H9 (cell line): Measurements from ENCODE around the gene NUDT8. TPM values are rescaled to one million over a fixed set of nuclear protein-coding genes. Genes with fewer than 3 reads are reported as not detected.

Experiments
- DNase-seq: peaks from one replicate; pipeline ENCODE4 v3.0.0-alpha.2; 2017
- H2AFZ ChIP-seq: one replicate; pipeline ENCODE4 v1.6.1; 2013; ENCODE audit warnings: mild to moderate bottlenecking, low read length, control low read depth, moderate library complexity
- H2AK5ac ChIP-seq: 2 replicates; pipeline ENCODE4 v1.6.1; 2013; ENCODE audit warnings: low read length, control low read depth, mixed read lengths; ENCODE audit not compliant: insufficient read length
- H2BK120ac ChIP-seq: one replicate; pipeline ENCODE4 v1.6.1; 2013; ENCODE audit warnings: low read depth, mild to moderate bottlenecking, low read length, control low read depth, inconsistent platforms; ENCODE audit not compliant: poor library complexity, severe bottlenecking
- H2BK12ac ChIP-seq: 2 replicates; pipeline ENCODE4 v1.6.1; 2013; ENCODE audit warnings: low read length, control low read depth, mixed read lengths, low read depth; ENCODE audit not compliant: insufficient read length
- H2BK15ac ChIP-seq: 2 replicates; pipeline ENCODE4 v1.6.1; 2013; ENCODE audit warnings: low read depth, low read length, control low read depth
- H2BK20ac ChIP-seq: one replicate; pipeline ENCODE4 v1.6.1; 2013; ENCODE audit warnings: low read depth, mild to moderate bottlenecking, low read length, control low read depth, inconsistent platforms; ENCODE audit not compliant: poor library complexity, severe bottlenecking
- H2BK5ac ChIP-seq: 2 replicates; pipeline ENCODE4 v1.6.1; 2013; ENCODE audit warnings: low read length, control low read depth, mixed read lengths; ENCODE audit not compliant: insufficient read length
- H3K14ac ChIP-seq: 2 replicates; pipeline ENCODE4 v1.6.1; 2013; ENCODE audit warnings: low read length, control low read depth; ENCODE audit not compliant: insufficient read depth
- H3K18ac ChIP-seq: 2 replicates; pipeline ENCODE4 v1.6.1; 2013; ENCODE audit warnings: low read depth, mild to moderate bottlenecking, mixed read lengths, low read length, control low read depth; ENCODE audit not compliant: insufficient read length
- H3K23ac ChIP-seq: 2 replicates; pipeline ENCODE4 v1.6.1; 2013; ENCODE audit warnings: low read length, control low read depth, mixed read lengths, low read depth; ENCODE audit not compliant: insufficient read length
- H3K23me2 ChIP-seq: 2 replicates; pipeline ENCODE4 v1.6.1; 2013; ENCODE audit warnings: low read depth, mild to moderate bottlenecking, mixed read lengths, low read length, control low read depth; ENCODE audit not compliant: insufficient read length, poor library complexity, severe bottlenecking
- H3K27ac ChIP-seq: 2 replicates; pipeline ENCODE4 v1.5.1; 2013; ENCODE audit warnings: low read length, control low read depth, mixed read lengths, low read depth; ENCODE audit not compliant: insufficient read length
- H3K27me3 ChIP-seq: 2 replicates; pipeline ENCODE4 v1.6.1; 2013; ENCODE audit warnings: low read length, control low read depth, inconsistent platforms; ENCODE audit not compliant: insufficient read depth
- H3K4ac ChIP-seq: 2 replicates; pipeline ENCODE4 v1.6.1; 2013; ENCODE audit warnings: low read depth, mild to moderate bottlenecking, control low read depth, inconsistent platforms, low read length, moderate library complexity
- H3K4me1 ChIP-seq: 2 replicates; pipeline ENCODE4 v1.6.1; 2013; ENCODE audit warnings: low read length, control low read depth, inconsistent platforms; ENCODE audit not compliant: insufficient read depth
- H3K4me2 ChIP-seq: 2 replicates; pipeline ENCODE4 v1.6.1; 2013; ENCODE audit warnings: low read length, control low read depth, mixed read lengths; ENCODE audit not compliant: insufficient read length, insufficient read depth
- H3K56ac ChIP-seq: 2 replicates; pipeline ENCODE4 v1.6.1; 2013; ENCODE audit warnings: low read depth, mild to moderate bottlenecking, mixed read lengths, low read length, control low read depth; ENCODE audit not compliant: insufficient read length
- H3K79me1 ChIP-seq: 2 replicates; pipeline ENCODE4 v1.6.1; 2013; ENCODE audit warnings: low read depth, mild to moderate bottlenecking, moderate library complexity, low read length, control low read depth, inconsistent platforms; ENCODE audit not compliant: insufficient read depth, poor library complexity, severe bottlenecking
- H3K79me2 ChIP-seq: 2 replicates; pipeline ENCODE4 v1.6.1; 2013; ENCODE audit warnings: low read length, control low read depth, inconsistent platforms; ENCODE audit not compliant: insufficient read depth
- H3K9ac ChIP-seq: 2 replicates; pipeline ENCODE4 v1.6.1; 2013; ENCODE audit warnings: low read length, control low read depth, mixed read lengths; ENCODE audit not compliant: insufficient read length; ENCODE audit errors: extremely low read depth
- H3K9me3 ChIP-seq: one replicate; pipeline ENCODE4 v1.6.1; 2013; ENCODE audit warnings: low read depth, low read length, inconsistent platforms; ENCODE audit not compliant: control insufficient read depth
- H3T11ph ChIP-seq: one replicate; pipeline ENCODE4 v1.6.1; 2013; ENCODE audit warnings: mild to moderate bottlenecking, low read length, control low read depth, inconsistent platforms
- H4K20me1 ChIP-seq: one replicate; pipeline ENCODE4 v1.6.1; 2013; ENCODE audit not compliant: control insufficient read depth, insufficient read length, insufficient read depth
- H4K5ac ChIP-seq: 2 replicates; pipeline ENCODE4 v1.6.1; 2013; ENCODE audit warnings: low read depth, mild to moderate bottlenecking, mixed read lengths, low read length, control low read depth; ENCODE audit not compliant: insufficient read length
- H4K8ac ChIP-seq: replicated peaks from 2 replicates; pipeline ENCODE4 v1.6.1; 2013; ENCODE audit warnings: low read length, control low read depth, mixed read lengths, low read depth; ENCODE audit not compliant: insufficient read length
- H4K91ac ChIP-seq: 2 replicates; pipeline ENCODE4 v1.6.1; 2013; ENCODE audit warnings: low read depth, mild to moderate bottlenecking, moderate library complexity, mixed read lengths, low read length, control low read depth; ENCODE audit not compliant: insufficient read length
- H3K27ac Mint-ChIP-seq, 3 experiments: 2 replicates in 2 of 3; 3 replicates in 1 of 3; pipeline ENCODE4 v1.8.0; 2020 to 2021; ENCODE audit warnings: mixed read lengths in 3 of 3, mild to moderate bottlenecking in 1 of 3, moderate library complexity in 1 of 3
- H3K27me3 Mint-ChIP-seq: 2 replicates; pipeline ENCODE4 v1.8.0; 2021; ENCODE audit warnings: low read depth, mild to moderate bottlenecking, moderate library complexity, mixed read lengths
- H3K36me3 Mint-ChIP-seq, 3 experiments: 2 replicates in 2 of 3; 3 replicates in 1 of 3; pipeline ENCODE4 v1.8.0; 2020 to 2021; ENCODE audit warnings: low read depth in 3 of 3, mixed read lengths in 3 of 3; ENCODE audit not compliant: insufficient read depth in 1 of 3
- H3K4me1 Mint-ChIP-seq, 2 experiments: 2 replicates each; pipeline ENCODE4 v1.8.0; 2020; ENCODE audit warnings: mixed read lengths in 2 of 2
- H3K4me3 Mint-ChIP-seq, 2 experiments: 2 replicates in 1 of 2; 3 replicates in 1 of 2; pipeline ENCODE4 v1.8.0; 2020 to 2021; ENCODE audit warnings: mild to moderate bottlenecking in 2 of 2, mixed read lengths in 2 of 2, moderate library complexity in 1 of 2
- H3K9me3 Mint-ChIP-seq, 2 experiments: 2 replicates in 1 of 2; 3 replicates in 1 of 2; pipeline ENCODE4 v1.8.0; 2020; ENCODE audit warnings: mild to moderate bottlenecking in 2 of 2, mixed read lengths in 2 of 2, moderate library complexity in 1 of 2
- WGBS: extraction: QIAGEN DNeasy Blood & Tissue Kit; methylation state at CpG from one replicate; pipeline ENCODE4 v1.1.7; 2013; ENCODE audit warnings: missing lambda C conversion rate, low lambda C conversion rate, mixed read lengths; ENCODE audit not compliant: insufficient read length; ENCODE audit errors: extremely low coverage; 5-methylcytosine and 5-hydroxymethylcytosine counted together
- total RNA-seq: library from RNA; stranded (reverse); gene quantifications from 2 replicates; pipeline ENCODE4 v1.2.1, GENCODE V29; 2021
- TF ChIP-seq, protein P1 (sequence below): fragments of 200-600 bp; sonication (generic); conservative IDR thresholded peaks from 3 replicates; pipeline ENCODE4 v1.8.0; 2021; ENCODE audit warnings: antibody characterized with exemption, mild to moderate bottlenecking

Gene NUDT8
- total RNA-seq, 1 experiment from 2014 or later, result 6.5 TPM

DNA sequence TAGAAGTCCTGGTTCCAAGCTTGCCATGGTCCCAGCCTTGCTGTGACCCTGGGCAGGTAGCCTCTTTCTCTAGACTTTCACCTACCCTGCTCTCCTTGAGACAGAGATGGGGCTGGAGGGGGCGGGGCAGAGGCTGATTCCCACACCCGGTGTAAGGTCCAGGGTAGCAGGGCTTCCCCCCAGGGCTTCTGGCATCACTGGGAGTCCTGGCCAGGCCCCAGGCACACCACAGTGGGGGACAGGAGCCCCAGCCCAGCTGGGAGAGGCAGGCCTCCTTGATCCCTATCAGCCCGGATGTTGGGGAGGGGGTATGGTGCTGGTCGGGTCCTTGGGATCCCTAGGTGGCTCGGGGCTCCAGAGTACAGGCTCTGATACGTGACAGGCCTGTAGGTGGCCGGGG is 1.7 kb upstream of the NUDT8 start:
- WGBS, result no CpG with 5 or more reads among the region's 7 CpGs
- H3K23me2 ChIP-seq, result no peaks in the 10 kb centered on the region
- Mint-ChIP-seq H3K36me3 (peaks cover 7 to 12% (median 10%) of the 10 kb centered on the region in 3 experiments), H3K27ac (no peak overlapping the region; a peak in 1 of 7 replicates), H3K27me3 (peaks cover 25% of the 10 kb centered on the region), H3K4me1 (peaks cover 26 to 33% of the 10 kb centered on the region in 2 experiments), H3K9me3 (peaks cover 0 to 3% of the 10 kb centered on the region in 2 experiments; a peak in 2 of 5 replicates), H3K4me3 (peak overlapping the region; percentile 72 to 85; a peak in 3 of 5 replicates)
- no peaks in the 10 kb centered on the region for H3K9me3 ChIP-seq
- H2BK15ac ChIP-seq, result no peak overlapping the region
- H3K9ac ChIP-seq, result no peak overlapping the region
- H3K4me2 ChIP-seq, result peak overlapping the region; percentile 38
- H4K91ac ChIP-seq, result no peak overlapping the region
- no peaks in the 10 kb centered on the region; the same call in 1 of the 2 replicates for H3K4me1 ChIP-seq
- H2BK120ac ChIP-seq, result no peak overlapping the region
- H2BK20ac ChIP-seq, result no peak overlapping the region
- H4K5ac ChIP-seq, result no peak overlapping the region
- no peak overlapping the region for H3K56ac ChIP-seq
- no peak overlapping the region; the same call in 1 of the 2 replicates for H3K14ac ChIP-seq
- peak; percentile 42 for DNase-seq
- H4K8ac ChIP-seq, result no peak overlapping the region
- no peak overlapping the region for H3K18ac ChIP-seq
- H2BK12ac ChIP-seq, result no peak overlapping the region
- no peak overlapping the region for H3K4ac ChIP-seq
- H2AK5ac ChIP-seq, result no peak overlapping the region
- no peak overlapping the region for H2BK5ac ChIP-seq
- TF ChIP-seq, protein P1, sequence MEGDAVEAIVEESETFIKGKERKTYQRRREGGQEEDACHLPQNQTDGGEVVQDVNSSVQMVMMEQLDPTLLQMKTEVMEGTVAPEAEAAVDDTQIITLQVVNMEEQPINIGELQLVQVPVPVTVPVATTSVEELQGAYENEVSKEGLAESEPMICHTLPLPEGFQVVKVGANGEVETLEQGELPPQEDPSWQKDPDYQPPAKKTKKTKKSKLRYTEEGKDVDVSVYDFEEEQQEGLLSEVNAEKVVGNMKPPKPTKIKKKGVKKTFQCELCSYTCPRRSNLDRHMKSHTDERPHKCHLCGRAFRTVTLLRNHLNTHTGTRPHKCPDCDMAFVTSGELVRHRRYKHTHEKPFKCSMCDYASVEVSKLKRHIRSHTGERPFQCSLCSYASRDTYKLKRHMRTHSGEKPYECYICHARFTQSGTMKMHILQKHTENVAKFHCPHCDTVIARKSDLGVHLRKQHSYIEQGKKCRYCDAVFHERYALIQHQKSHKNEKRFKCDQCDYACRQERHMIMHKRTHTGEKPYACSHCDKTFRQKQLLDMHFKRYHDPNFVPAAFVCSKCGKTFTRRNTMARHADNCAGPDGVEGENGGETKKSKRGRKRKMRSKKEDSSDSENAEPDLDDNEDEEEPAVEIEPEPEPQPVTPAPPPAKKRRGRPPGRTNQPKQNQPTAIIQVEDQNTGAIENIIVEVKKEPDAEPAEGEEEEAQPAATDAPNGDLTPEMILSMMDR, result no peak
- no peaks in the 10 kb centered on the region for H3K27me3 ChIP-seq
- no peaks in the 10 kb centered on the region for H4K20me1 ChIP-seq
- no peak overlapping the region for H3K27ac ChIP-seq
- H3K79me2 ChIP-seq, result no peaks in the 10 kb centered on the region
- H3K23ac ChIP-seq, result no peak overlapping the region
- no peak overlapping the region for H3T11ph ChIP-seq
- H3K79me1 ChIP-seq, result no peaks in the 10 kb centered on the region
- H2AFZ ChIP-seq, result no peak overlapping the region
